ENCODE measurements around the gene MICU1.
A peak's percentile ranks its signal among the peaks of the same experiment; 100 is the strongest.
"Not testable (repeated sequence)": the region's sequence is repeated elsewhere in the genome, so short reads cannot be mapped to it uniquely, and the experiment has no call there.

The MICU1 gene

DNA sequence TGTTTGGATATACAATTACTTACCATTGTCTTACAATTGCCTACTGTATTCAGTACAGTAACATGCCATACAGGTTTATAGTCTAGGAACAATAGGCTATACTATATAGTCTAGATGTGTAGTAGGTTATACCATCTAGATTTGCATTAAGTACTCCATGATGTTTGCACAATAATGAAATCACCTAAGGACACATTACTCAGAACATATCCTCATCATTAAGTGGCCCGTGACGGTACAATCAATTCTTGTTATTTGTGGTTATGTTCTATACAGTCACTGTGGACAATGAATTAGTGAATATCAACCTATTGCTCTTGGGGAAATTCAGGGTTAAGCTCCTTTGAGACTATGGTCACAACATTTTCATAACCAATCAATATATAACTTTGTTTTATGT lies 75.6 kb downstream of the MICU1 start:
- no peak for DNase-seq

DNA sequence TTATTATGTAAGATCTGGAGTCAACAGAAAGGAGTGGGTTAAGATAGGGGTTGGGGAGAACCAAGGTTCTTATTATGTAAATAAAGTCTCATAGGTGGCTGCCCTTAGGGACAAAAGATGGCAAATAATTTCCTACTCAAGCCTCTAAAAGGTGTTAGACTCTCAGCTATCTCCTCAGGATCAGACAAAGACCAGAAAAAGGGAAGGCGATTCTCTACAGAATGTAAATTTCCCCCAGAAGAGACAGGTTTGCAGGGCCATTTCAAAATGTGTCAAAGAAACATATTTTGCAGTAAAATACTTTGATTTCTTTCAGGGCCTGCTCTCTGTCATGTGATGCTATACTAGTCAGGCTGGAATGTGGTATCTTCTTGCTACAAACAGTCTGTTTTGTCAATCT lies 80.3 kb downstream of the MICU1 start:
- DNase-seq: no peak

DNA sequence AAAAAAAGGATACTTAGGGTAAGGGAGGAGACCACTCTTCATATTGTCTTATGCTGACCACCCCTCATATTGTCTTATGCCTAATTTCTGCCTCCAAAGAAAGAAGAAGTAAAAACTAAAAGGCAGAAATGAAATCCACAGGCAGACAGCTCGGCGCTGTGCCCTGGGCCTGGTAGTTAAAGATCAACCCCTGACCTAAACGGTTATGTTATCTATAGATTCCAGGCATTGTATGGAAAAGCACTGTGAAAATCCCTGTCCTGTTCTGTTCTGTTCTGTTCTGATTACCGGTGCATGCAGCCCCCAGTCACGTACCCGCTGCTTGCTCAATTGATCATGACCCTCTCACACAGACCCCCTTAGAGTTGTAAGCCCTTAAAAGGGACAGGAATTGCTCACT lies 82.0 kb downstream of the MICU1 start:
- DNase-seq: not testable (repeated sequence)

DNA sequence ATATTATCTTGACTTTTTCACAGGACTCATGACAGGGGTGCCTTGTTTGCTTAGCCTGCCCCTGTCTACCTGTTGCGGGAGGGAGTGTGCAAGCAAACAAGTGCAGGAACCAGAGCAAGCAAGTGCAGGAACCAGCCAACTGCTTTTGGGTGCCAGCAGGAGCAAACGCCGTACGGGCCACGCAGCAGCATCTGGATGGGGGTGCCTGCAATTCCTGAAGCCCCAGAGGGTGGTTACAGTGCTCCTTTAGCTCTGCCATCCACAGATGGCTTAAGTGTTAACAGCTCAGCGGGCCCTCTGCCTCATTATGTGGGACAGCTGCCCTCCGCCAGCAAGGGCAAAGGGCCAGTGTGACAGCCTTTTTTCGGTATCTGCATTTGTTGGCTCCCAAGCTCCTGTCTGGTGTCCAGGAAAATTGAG lies 83.5 kb downstream of the MICU1 start:
- peak; percentile 37 for DNase-seq

DNA sequence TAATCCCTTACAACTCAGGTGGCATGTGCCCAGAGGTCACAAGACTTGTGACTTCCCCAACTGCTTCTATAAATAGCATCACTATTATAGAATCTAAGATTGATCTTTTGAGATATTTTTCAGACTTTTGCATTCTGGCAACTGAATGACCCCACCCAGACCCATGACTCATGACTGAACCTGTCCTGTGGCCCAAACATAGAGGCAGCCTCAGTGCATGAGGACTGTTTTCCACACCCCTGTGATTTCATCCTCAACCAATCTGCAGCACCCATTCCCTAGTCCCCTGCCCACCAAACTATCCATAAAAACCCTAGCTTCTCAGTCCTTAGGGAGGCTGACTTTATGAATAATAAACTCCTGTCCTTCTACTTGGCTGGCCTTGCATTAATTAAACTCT lies 84.5 kb downstream of the MICU1 start:
- DNase-seq: no peak

DNA sequence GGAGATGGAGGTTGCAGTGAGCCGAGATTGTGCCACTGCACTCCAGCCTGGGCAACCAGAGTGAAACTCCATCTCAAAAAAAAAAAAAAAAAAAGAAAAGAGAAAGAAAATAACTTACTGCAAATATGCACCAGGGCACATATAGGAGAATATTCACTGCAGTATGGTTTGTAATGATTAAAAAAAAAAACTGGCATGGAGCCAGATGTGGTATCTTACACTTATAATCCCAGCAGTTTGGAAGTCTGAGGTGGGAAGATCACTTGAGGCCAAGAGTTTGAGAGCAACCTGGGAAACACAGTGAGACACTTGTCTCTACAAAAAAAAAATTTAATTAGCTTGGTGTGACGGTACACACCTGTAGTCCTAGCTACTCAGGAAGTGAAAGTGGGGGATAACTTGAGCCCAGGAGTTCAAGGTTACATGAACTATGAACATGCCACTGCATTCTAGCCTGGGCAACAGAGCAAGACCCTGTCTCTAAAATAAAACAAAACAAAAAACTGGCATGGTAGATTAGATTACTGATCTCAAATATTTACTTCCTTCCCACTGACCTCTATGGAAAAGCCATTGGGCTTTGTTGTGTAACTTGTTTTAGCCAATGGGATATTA lies 85.6 kb downstream of the MICU1 start:
- DNase-seq: no peak

DNA sequence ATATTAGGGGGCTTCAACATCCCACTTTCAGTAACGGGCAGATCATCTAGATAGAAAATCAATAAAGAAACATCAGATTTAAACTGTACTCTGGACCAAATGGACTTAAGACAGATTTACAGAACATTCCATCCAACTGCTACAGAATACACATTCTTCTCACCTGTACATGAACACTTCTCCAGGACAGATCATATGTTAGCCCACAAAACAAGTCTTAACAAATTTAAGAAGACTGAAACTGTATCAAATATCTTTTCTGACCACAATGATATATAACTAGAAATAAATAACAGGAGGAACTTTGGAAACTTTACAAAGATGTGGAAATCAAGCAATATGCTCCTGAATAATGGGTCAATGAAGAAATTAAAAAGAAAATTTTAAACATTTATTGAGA lies 86.7 kb downstream of the MICU1 start:
- DNase-seq: no peak

DNA sequence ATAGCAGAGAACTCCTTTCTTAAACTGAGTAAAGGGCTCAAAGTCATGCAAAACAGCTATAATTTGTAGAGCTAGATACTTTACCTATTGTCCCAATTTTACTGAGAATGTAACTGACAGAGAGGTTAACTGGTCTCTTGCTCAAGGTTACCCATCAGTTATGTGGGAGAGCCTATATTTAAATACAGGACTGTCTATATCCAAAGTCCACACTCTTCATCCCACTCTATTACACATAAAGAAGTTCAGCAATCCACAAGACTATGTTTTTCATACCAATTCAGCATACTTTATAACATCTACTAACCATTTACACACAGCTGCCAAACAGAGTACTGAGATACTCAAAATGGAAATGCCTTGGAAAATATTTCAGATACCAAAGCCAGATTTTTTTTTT lies 100.2 kb downstream of the MICU1 start:
- DNase-seq: no peak

DNA sequence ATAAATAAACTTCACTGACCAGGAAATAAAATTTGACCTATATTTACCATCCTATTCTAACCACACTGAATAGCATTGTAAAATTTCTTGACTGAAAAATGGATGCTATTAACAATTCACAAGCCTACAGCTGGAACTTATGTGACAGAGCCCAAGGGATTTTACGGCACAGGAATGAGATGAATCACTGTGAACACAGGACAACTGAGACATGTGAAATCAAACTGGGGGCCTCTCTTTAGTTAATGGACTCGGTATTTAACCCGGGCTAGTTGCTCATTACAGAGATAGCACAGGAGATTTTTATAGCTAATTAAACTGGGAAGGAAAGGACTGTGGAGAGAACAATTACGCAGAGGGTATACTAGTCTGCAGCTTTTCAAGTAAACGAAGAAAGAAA lies 100.6 kb downstream of the MICU1 start:
- DNase-seq: no peak

DNA sequence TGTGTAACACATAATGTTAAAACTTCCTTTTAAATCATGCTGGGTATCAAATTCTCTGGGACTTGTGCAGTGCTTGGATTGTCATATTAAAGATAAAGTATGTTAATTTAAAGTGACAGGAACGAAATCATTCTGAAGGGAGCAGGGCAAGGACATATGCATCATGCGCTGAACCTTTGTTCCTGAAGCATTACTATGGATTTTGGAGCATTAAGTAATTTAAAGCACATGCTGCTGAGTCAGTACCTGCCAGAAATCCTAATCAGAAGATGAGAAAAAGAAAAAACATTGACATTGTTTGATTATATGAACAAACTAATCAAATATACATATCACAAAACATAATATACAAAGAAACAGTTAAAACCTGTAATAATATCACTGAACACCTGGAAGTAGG lies 101.4 kb downstream of the MICU1 start:
- no peak for DNase-seq

DNA sequence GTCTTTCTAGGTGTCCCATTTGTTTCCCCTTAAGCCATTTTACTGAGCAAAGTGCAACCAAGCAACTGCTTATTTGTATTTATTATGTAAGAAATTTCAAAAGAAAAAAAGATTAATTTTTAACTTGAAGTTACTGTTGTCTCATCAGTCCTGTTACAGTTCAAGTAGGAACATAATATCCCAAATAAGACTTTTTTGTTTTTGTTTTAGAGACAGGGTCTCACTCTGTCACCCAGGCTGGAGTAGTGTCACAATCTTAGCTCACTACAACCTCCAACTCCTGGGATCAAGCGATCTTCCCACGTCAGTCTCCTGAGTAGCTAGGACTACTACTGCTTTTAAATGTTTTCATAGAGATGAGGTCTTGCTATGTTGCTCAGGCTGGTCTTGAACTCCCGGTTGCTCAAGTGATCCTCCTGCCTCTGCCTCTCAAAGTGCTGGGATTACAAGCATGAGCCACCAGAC lies 101.9 kb downstream of the MICU1 start:
- no peak for DNase-seq

DNA sequence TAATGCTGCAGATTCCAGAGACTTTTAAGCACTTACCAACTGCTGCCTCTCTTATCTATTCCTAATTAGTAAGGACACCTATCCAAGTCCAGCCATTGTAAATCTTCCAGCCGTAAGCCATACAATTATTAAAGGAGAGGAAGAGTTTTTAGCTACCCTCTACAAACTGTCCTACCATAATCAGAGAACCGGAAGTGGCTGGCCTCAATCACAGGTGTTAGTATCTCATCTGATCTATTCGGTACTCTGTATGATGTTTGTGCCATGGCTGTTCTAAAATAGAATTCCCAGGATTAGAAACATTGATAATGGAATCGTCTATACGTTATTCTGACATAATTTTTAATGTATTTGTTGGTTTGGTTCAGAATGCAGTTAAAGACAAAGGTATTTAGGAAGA lies 102.8 kb downstream of the MICU1 start:
- DNase-seq: no peak

DNA sequence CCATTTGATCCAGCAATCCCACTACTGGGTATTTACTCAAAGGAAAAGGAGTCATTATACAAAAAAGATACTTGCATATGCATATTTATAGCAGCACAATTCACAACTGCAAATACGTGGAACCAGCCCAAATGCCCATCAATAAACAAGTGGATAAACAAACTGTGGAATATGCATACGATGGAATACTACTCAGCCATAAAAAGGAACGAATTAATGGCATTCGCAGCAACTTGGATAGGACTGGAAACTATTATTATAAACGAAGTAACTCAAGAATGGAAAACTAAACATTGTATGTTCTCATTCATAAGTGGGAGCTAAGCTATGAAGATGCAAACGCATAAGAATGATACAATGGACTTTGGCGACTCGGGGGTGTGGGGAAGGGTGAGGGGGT lies 108.6 kb downstream of the MICU1 start:
- no peak for DNase-seq

DNA sequence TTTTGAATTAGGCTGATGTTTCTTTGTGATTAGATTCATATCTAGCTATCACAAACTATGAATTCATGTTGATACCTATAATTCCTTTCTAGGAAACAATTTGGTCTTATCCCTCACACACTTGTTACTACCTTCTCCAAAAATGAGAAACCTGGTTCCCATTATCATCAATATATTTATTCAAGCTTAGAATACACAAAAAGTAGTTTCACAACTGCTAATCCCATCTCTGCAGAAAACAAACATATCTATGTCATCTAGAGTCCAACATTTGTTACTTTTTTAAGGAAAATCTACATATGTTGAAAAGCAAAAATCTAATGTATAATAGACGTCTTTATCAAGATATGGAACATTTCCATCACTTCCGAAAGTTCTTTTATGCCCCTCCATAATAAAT lies 110.4 kb downstream of the MICU1 start:
- DNase-seq: no peak

DNA sequence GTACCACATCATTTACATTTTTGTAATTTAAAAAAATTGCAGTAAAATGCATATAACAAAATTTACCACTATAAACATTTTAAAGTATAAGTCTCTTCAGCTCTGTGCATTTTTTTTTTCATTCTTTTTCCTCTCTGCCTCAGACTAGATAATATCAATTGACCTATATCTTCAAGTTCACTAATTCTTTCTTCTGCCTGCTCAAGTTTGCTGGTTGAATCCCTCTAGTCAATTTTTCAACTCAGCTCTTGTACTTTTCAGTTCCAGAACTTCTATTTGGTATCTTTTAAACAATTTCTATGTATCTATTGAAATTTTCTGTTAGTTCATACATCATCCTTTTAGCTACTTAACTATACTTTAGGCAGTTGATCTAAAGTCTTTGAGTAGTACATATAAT lies 112.0 kb downstream of the MICU1 start:
- no peak for DNase-seq

DNA sequence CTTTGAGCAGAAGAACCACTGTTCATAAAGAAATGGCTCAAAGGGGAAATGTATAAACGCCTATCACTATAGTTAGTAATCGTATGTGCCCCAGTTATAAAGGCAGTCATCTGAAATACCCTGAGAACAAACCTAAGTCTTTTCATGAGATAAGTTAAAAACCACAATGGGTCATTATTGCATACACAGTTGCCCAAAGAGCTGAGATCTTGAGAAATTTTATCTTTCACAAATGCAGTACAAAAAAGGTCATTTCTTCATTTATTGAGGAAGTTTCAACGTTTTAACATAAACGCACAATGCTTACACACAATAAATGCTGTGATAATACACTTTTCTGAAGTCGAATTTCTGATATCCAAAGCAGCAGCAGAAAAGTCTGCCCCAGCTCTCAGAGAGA lies 114.4 kb downstream of the MICU1 start:
- DNase-seq: no peak

DNA sequence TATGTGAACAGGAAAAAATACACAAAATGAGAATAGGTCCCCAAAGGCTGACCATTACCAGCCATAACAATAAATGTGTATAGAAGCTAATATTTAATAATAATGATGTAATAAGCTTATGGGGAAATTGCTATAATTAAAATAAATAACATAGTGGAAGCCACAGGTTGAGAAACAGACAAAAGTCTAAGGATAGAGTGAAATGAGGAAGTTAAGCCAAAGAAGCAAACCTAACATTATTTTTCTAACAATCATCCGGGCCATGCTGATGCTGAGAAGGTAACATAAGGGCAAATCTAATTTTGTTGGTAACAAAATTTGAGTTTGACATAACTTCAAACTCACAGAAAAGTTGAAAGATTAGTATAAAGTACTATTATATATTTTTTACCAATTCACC lies 115.9 kb downstream of the MICU1 start:
- no peak for DNase-seq

DNA sequence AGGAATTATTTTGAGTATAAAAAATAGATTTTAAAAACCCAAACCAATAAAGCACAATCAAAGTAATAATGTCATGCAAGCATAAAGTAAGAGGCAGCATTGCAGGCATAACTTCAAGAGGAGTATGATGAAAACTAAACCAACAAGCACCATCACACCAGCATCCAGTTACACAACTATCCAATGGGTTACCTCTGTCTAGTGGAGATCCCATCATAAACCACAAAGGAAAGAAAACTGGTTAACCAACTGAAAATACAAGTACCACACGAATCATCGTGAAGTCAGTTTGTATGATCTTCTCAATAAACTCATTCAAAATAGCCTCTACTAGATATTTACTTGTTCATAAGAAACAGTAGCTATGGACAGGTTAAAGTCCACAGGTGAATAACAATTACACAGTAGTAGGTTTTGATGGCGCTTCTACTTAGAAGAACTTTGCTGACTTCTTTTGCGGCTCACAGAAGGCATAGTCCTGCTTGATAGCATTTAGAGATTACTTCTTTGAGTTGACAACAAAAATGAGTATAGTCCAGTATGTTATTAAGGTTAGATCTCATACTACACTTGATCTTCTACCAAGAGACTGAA lies 116.6 kb downstream of the MICU1 start:
- no peak for DNase-seq

DNA sequence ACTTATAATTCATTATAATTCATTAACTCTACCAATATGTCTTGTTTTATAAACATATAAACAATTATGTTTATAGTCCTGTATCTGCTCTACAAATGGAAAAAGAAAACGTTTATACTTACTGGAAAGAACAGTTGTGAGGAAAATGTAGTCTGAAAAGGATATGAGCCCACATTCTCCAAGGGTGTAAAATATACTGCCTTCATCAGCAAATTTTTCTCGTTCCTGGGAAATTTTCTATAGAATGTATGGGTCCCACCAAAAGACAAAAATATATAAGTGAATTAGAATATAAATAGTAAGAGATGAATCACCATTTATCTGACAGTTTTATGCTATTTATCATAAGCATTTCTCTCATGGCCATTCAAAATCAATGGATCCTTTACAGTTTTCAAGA lies 117.8 kb downstream of the MICU1 start:
- no peak for DNase-seq

DNA sequence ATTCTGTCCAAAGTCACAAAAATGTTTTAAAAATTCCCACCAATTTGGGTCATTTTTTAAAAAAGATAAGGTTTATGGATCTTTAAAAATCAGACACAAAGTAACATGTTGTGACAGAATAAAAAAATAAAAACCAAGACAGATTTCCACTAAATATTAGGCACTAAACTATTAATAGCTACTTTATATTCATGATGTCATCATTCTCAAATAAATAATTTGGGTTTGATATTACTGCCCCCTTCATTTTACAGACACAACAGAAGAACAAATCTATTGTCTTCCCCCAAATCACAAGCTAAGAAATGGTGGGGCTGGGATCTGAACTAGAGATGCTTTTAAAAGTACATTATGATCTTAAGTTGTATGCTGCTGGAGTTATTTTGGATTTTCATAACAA lies 119.4 kb downstream of the MICU1 start:
- DNase-seq: no peak

DNA sequence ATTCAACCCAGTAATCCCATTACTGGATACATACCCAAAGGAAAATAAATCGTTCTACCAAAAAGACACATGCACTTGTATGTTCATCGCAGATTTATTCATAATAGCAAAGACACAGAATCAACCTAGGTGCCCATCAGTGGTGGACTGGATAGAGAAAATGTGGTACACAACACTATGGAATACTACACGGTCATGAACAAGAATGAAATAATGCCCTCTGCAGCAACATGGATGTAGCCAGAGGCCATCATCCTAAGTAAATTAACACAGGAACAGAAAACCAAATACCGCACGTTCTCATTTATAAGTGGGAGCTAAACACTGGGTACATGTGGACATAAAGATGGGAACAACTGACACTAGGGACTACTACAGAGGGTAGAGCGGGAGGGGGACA lies 120.4 kb downstream of the MICU1 start:
- DNase-seq: no peak

DNA sequence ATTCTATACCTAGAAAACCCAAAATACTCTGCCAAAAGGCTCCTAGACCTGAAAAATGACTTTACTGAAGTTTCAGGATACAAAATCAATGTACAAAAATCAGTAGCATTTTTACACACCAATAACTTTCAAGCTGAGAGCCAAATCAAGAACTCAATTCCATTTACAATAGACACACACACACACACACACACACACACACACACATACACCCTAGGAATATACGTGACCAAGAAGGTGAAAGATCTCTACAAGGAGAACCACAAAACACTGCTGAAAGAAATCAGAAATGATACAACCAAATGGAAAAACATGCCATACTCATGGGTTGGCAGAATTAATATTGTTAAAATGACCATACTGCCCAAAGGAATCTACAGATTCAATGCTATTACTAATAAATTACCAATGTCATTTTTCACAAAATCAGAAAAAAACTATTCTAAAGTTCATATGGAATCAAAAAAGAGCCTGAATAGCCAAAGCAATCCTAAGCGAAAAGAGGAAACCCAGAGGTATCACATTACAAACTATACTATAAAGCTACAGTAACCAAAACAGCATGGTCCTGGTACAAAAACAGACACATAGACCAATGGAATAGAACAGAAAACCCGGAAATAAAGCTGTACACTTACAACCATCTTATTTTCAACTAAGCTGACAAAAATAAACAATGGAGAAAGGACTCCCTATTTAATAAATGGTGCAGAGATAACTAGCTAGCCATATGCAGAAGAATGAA lies 122.0 kb downstream of the MICU1 start:
- DNase-seq: no peak

DNA sequence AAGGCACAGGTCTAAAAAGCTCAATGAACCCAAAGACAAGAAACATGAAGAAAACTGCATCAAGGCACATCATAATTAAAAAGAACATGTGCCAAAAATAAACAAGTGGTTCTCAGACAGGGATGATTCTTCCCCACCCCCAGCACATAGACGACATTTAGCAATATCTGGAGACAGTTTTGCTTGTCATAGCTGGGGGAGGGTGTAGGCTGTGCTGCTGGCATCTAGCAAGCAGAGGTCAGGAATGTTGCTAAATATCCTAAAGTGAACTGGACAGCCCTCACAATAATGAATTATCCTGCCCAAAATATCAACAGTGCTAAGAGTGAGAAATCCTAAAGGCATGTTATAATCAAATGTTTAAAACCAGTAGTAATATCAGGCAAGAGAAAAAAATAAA lies 122.6 kb downstream of the MICU1 start:
- DNase-seq: peak; percentile 29

DNA sequence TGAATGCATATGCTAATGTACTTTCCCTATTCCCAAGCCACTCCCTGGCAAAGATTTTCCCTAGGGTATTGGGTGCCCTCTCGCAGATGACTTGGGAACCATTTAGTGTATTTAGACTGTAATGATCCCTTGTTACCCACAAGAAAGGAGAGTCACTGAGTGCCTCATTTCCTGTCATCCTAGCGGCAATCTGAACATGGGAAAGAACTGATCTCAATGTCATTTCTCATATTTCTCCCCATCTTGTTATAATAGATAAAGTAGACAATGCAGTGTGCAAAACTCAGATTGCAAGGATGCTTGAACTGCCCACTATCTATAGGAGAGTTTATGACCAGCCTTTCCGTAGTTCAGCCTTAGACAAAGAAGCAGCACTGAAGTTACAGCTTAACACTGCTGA lies 123.3 kb downstream of the MICU1 start:
- no peak for DNase-seq

DNA sequence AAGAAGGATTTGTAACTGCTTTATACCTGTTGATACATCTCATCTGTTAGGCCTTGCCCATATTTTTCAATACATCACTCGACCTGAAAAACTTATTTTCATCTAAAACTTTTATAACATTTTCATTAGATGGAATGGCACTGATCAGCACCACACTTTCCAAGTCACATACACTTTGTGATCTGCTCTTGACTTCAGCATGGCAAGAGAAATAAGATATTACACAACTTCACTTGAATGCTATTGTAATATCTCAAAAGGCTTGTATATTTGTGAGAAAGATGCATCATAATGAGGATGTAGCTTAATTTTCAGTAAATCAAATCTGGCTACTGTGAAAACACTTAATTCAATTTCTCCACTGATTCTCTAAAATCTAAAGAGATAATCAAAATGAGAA lies 126.2 kb downstream of the MICU1 start:
- DNase-seq: no peak

Data from femur (tissue), 1 donor.